Breast epithelium (tissue), 4 donors: ENCODE data around the gene AGA. TPM values are rescaled to one million over a fixed set of nuclear protein-coding genes. Genes with fewer than 3 reads are reported as not detected.

Source experiments
- DNase-seq, 2 donors: peaks; one replicate each; pipeline ENCODE4 v3.0.0-alpha.2; 2019; ENCODE audit warnings: low spot score in 2 of 2
- H3K27ac ChIP-seq, 2 donors: fragments of 200-600 bp; sonication (generic) in 1 of 2; one replicate each; pipeline ENCODE4 v1.5.1; 2016 to 2019; ENCODE audit warnings: mild to moderate bottlenecking in 1 of 2
- H3K27me3 ChIP-seq, 2 donors: fragments of 200-600 bp; sonication (generic) in 1 of 2; one replicate each; pipeline versions ENCODE4 v1.5.1 to v1.6.0; 2017 to 2019; ENCODE audit warnings: control low read depth in 1 of 2, mild to moderate bottlenecking in 1 of 2
- H3K36me3 ChIP-seq: fragments of 200-600 bp; one replicate; pipeline ENCODE4 v1.5.1; 2019
- H3K4me1 ChIP-seq, 2 donors: fragments of 200-600 bp; sonication (generic); one replicate each; pipeline ENCODE4 v1.5.1; 2016 to 2019; ENCODE audit warnings: control low read depth in 1 of 2
- H3K4me3 ChIP-seq, 3 donors: fragments of 200-600 bp; sonication (generic); 1 replicate in 2 of 3; 2 replicates in 1 of 3; pipeline ENCODE4 v1.5.1; 2016 to 2019; ENCODE audit warnings: mild to moderate bottlenecking in 3 of 3, moderate library complexity in 2 of 3
- H3K9me3 ChIP-seq, 2 donors: fragments of 200-600 bp; sonication (generic) in 1 of 2; one replicate each; pipeline ENCODE4 v1.5.1; 2016 to 2019; ENCODE audit warnings: control low read depth in 1 of 2
- CTCF ChIP-seq, 3 donors: fragments of 450-650 bp; IDR thresholded peaks; one replicate each; pipeline ENCODE4 v1.5.1; 2016 to 2017; ENCODE audit warnings: antibody characterized with exemption in 3 of 3, mild to moderate bottlenecking in 3 of 3, moderate library complexity in 3 of 3
- POLR2A ChIP-seq: fragments of 450-650 bp; IDR thresholded peaks from one replicate; pipeline ENCODE4 v1.6.1; 2016; ENCODE audit warnings: antibody characterized with exemption, mild to moderate bottlenecking, moderate library complexity
- POLR2AphosphoS5 ChIP-seq, 3 donors: sonication (generic); formaldehyde crosslinking; IDR thresholded peaks; one replicate each; pipeline ENCODE4 v1.6.1; 2017; ENCODE audit warnings: antibody characterized with exemption in 3 of 3
- intact Hi-C: fragments of 100-400 bp; cut with DNase I; formaldehyde crosslinking; loops from one replicate; pipeline ENCODE4 v1.15.1; 2023; ENCODE audit warnings: low total_unique reads
- total RNA-seq, 3 donors: library from RNA; depleted of rRNA; stranded (reverse); fragments of >200 nt; gene quantifications; one replicate each; pipeline ENCODE4 v1.1.0, GENCODE V29; 2016

AGA gene
- 10 to 100 TPM; 16.7 to 29.3 (median 21.1) TPM for total RNA-seq

GRCh38 chr4:177441803-177442622, at the start of gene AGA:
TSS of gene AGA (minus strand) at chr4:177442437. CDS start at chr4:177442375, 62 bp downstream.
- peak within 1 kb of the TSS; percentile 69 to 88 (median 72) for H3K4me3 ChIP-seq
- no peaks in the 10 kb centered on the region for H3K36me3 ChIP-seq
- intact Hi-C loops, result no loop called here
- H3K27me3 ChIP-seq, result no peaks in the 10 kb centered on the region
- no peaks in the 10 kb centered on the region for H3K9me3 ChIP-seq
- peak within 1 kb of the TSS; percentile 93 to 97 for H3K27ac ChIP-seq
- TF ChIP-seq POLR2A, result peak; percentile 43
- TF ChIP-seq POLR2AphosphoS5 (IDR thresholded peaks at IDR 0.05), result peak; percentile 74 to 90 (median 78)
- no peak for TF ChIP-seq CTCF (IDR thresholded peaks at IDR 0.05)
- no peaks in the 10 kb centered on the region for H3K4me1 ChIP-seq
- DNase-seq, result peak; percentile 95 to 97

- intact Hi-C loops, result no loop called here
- Histone ChIP-seq H3K4me3 (no peak overlapping the region), H3K36me3 (no peaks in the 10 kb centered on the region), H3K27me3 (no peaks in the 10 kb centered on the region), H3K27ac (no peak overlapping the region), H3K4me1 (no peaks in the 10 kb centered on the region), H3K9me3 (no peaks in the 10 kb centered on the region)
- TF ChIP-seq POLR2AphosphoS5 (IDR thresholded peaks at IDR 0.05) (no peak), POLR2A (no peak), CTCF (IDR thresholded peaks at IDR 0.05) (no peak)
- no peak for DNase-seq
These were observed 49.8 kb upstream of the AGA start for GRCh38 chr4:177492022-177492421.

GRCh38 chr4:177490769-177491168, 48.5 kb upstream of the AGA start:
- Histone ChIP-seq H3K4me1 (no peaks in the 10 kb centered on the region), H3K27me3 (no peaks in the 10 kb centered on the region), H3K4me3 (no peak overlapping the region), H3K36me3 (no peaks in the 10 kb centered on the region), H3K9me3 (no peaks in the 10 kb centered on the region), H3K27ac (no peak overlapping the region)
- no peak for TF ChIP-seq CTCF (IDR thresholded peaks at IDR 0.05)
- no peak for TF ChIP-seq POLR2AphosphoS5 (IDR thresholded peaks at IDR 0.05)
- no peak for TF ChIP-seq POLR2A
- intact Hi-C loops, result no loop called here
- no peak for DNase-seq

- DNase-seq, result no peak
- H3K4me1 ChIP-seq, result no peaks in the 10 kb centered on the region
- no peaks in the 10 kb centered on the region for H3K27me3 ChIP-seq
- no peak for TF ChIP-seq POLR2A
- TF ChIP-seq POLR2AphosphoS5 (IDR thresholded peaks at IDR 0.05), result no peak
- no peak for TF ChIP-seq CTCF (IDR thresholded peaks at IDR 0.05)
- no peaks in the 10 kb centered on the region for H3K36me3 ChIP-seq
- no peaks in the 10 kb centered on the region for H3K9me3 ChIP-seq
- intact Hi-C loops, result no loop called here
- no peak overlapping the region for H3K4me3 ChIP-seq
- no peak overlapping the region for H3K27ac ChIP-seq
These were observed 47.4 kb upstream of the AGA start for GRCh38 chr4:177489471-177490246.

GRCh38 chr4:177487977-177488376, 45.7 kb upstream of the AGA start:
- no peaks in the 10 kb centered on the region for H3K27me3 ChIP-seq
- intact Hi-C loops, result no loop called here
- H3K27ac ChIP-seq, result no peak overlapping the region
- DNase-seq, result no peak
- no peaks in the 10 kb centered on the region for H3K4me1 ChIP-seq
- no peaks in the 10 kb centered on the region for H3K9me3 ChIP-seq
- no peaks in the 10 kb centered on the region for H3K36me3 ChIP-seq
- H3K4me3 ChIP-seq, result no peak overlapping the region
- TF ChIP-seq POLR2AphosphoS5 (IDR thresholded peaks at IDR 0.05) (no peak), CTCF (IDR thresholded peaks at IDR 0.05) (no peak), POLR2A (no peak)
